Breast epithelium (tissue), 4 donors: Measurements from ENCODE around the gene LDHA. TPM values are rescaled to one million over a fixed set of nuclear protein-coding genes. Genes with fewer than 3 reads are reported as not detected.

Experiments
- DNase-seq, 2 donors: peaks; one replicate each; pipeline ENCODE4 v3.0.0-alpha.2; 2019; ENCODE audit warnings: low spot score in 2 of 2
- H3K27ac ChIP-seq, 2 donors: fragments of 200-600 bp; sonication (generic) in 1 of 2; one replicate each; pipeline ENCODE4 v1.5.1; 2016 to 2019; ENCODE audit warnings: mild to moderate bottlenecking in 1 of 2
- H3K27me3 ChIP-seq, 2 donors: fragments of 200-600 bp; sonication (generic) in 1 of 2; one replicate each; pipeline versions ENCODE4 v1.5.1 to v1.6.0; 2017 to 2019; ENCODE audit warnings: control low read depth in 1 of 2, mild to moderate bottlenecking in 1 of 2
- H3K36me3 ChIP-seq: fragments of 200-600 bp; one replicate; pipeline ENCODE4 v1.5.1; 2019
- H3K4me1 ChIP-seq, 2 donors: fragments of 200-600 bp; sonication (generic); one replicate each; pipeline ENCODE4 v1.5.1; 2016 to 2019; ENCODE audit warnings: control low read depth in 1 of 2
- H3K4me3 ChIP-seq, 3 donors: fragments of 200-600 bp; sonication (generic); 1 replicate in 2 of 3; 2 replicates in 1 of 3; pipeline ENCODE4 v1.5.1; 2016 to 2019; ENCODE audit warnings: mild to moderate bottlenecking in 3 of 3, moderate library complexity in 2 of 3
- H3K9me3 ChIP-seq, 2 donors: fragments of 200-600 bp; sonication (generic) in 1 of 2; one replicate each; pipeline ENCODE4 v1.5.1; 2016 to 2019; ENCODE audit warnings: control low read depth in 1 of 2
- CTCF ChIP-seq, 3 donors: fragments of 450-650 bp; IDR thresholded peaks; one replicate each; pipeline ENCODE4 v1.5.1; 2016 to 2017; ENCODE audit warnings: antibody characterized with exemption in 3 of 3, mild to moderate bottlenecking in 3 of 3, moderate library complexity in 3 of 3
- POLR2A ChIP-seq: fragments of 450-650 bp; IDR thresholded peaks from one replicate; pipeline ENCODE4 v1.6.1; 2016; ENCODE audit warnings: antibody characterized with exemption, mild to moderate bottlenecking, moderate library complexity
- POLR2AphosphoS5 ChIP-seq, 3 donors: sonication (generic); formaldehyde crosslinking; IDR thresholded peaks; one replicate each; pipeline ENCODE4 v1.6.1; 2017; ENCODE audit warnings: antibody characterized with exemption in 3 of 3
- intact Hi-C: fragments of 100-400 bp; cut with DNase I; formaldehyde crosslinking; loops from one replicate; pipeline ENCODE4 v1.15.1; 2023; ENCODE audit warnings: low total_unique reads
- total RNA-seq, 3 donors: library from RNA; depleted of rRNA; stranded (reverse); fragments of >200 nt; gene quantifications; one replicate each; pipeline ENCODE4 v1.1.0, GENCODE V29; 2016

Gene LDHA
- total RNA-seq, 3 donors from 2014 or later = 433 to 515 (median 501) TPM

DNA sequence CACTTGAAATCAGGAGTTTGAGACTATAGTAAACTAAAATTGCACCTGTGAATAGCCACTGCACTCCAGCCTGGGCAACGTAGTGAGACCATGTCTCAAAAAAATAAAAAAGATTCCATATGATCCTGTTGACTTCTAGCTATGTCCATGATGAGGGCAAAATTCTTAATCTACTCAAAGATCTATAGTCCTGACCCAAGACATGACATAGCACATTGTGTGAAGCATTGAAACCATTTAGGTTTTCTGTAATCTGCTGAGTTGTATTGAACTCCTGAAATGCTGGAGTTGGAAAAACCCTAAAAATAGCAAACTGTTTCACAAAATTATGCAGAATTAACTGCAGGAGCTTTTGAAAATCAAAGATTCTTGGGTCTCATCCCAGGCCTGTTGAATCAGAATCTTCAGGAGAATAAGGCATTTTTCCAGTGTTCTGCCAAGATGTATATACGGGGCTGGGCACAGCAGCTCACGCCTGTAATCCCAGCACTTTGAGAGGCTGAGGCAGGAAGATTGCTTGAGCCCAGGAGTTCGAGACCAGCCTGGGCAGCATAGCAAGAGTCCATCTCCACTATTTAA is 29.8 kb upstream of the LDHA start:
- no peaks in the 10 kb centered on the region for H3K27me3 ChIP-seq
- no peak overlapping the region for H3K4me3 ChIP-seq
- no peaks in the 10 kb centered on the region for H3K36me3 ChIP-seq
- H3K4me1 ChIP-seq = no peaks in the 10 kb centered on the region
- H3K27ac ChIP-seq = no peak overlapping the region
- intact Hi-C loops = no loop called here
- no peak for DNase-seq
- no peaks in the 10 kb centered on the region for H3K9me3 ChIP-seq
- TF ChIP-seq CTCF (IDR thresholded peaks at IDR 0.05) (no peak), POLR2A (no peak), POLR2AphosphoS5 (IDR thresholded peaks at IDR 0.05) (no peak)

- no peak for DNase-seq
- Histone ChIP-seq H3K36me3 (no peaks in the 10 kb centered on the region), H3K4me1 (no peaks in the 10 kb centered on the region), H3K9me3 (no peaks in the 10 kb centered on the region), H3K27ac (no peak overlapping the region), H3K27me3 (no peaks in the 10 kb centered on the region), H3K4me3 (no peak overlapping the region)
- intact Hi-C loops = no loop called here
- TF ChIP-seq POLR2A (no peak), CTCF (IDR thresholded peaks at IDR 0.05) (no peak), POLR2AphosphoS5 (IDR thresholded peaks at IDR 0.05) (no peak)
These were observed 28.6 kb upstream of the LDHA start for GRCh38 chr11:18365741-18366140.

GRCh38 chr11:18366286-18366685 is 28.1 kb upstream of the LDHA start:
- Histone ChIP-seq H3K4me1 (no peaks in the 10 kb centered on the region), H3K9me3 (no peaks in the 10 kb centered on the region), H3K27me3 (no peaks in the 10 kb centered on the region), H3K4me3 (no peak overlapping the region), H3K36me3 (no peaks in the 10 kb centered on the region), H3K27ac (no peak overlapping the region)
- intact Hi-C loops = no loop called here
- no peak for DNase-seq
- no peak for TF ChIP-seq CTCF (IDR thresholded peaks at IDR 0.05)
- no peak for TF ChIP-seq POLR2AphosphoS5 (IDR thresholded peaks at IDR 0.05)
- no peak for TF ChIP-seq POLR2A

DNA sequence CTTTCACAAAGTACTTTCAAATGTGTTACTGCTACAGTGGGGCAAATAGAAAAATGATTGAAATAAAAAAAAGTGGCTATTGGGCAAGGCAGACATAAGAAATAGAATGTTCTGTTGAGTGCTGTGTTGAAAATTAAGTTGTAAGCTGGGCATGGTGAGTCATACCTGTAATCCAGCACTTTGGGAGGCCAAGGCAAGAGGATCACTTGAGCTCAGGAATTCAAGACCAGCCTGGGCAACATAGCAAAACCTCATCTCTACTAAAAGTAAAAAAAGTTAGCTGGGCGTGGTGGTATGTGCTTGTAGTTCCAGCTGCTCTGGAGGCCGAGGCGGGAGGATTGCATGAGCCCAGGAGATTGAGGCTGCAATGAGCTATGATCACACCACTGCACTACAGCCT is 26.9 kb upstream of the LDHA start:
- Histone ChIP-seq H3K9me3 (no peaks in the 10 kb centered on the region), H3K36me3 (no peaks in the 10 kb centered on the region), H3K27me3 (no peaks in the 10 kb centered on the region), H3K4me3 (no peak overlapping the region), H3K4me1 (no peaks in the 10 kb centered on the region), H3K27ac (no peak overlapping the region)
- intact Hi-C loops = no loop called here
- DNase-seq = no peak
- TF ChIP-seq CTCF (IDR thresholded peaks at IDR 0.05) (no peak), POLR2A (no peak), POLR2AphosphoS5 (IDR thresholded peaks at IDR 0.05) (no peak)

- no peak for DNase-seq
- TF ChIP-seq CTCF (IDR thresholded peaks at IDR 0.05) = no peak
- no peak for TF ChIP-seq POLR2AphosphoS5 (IDR thresholded peaks at IDR 0.05)
- no peak for TF ChIP-seq POLR2A
- intact Hi-C loops = no loop called here
- Histone ChIP-seq H3K36me3 (no peaks in the 10 kb centered on the region), H3K9me3 (no peaks in the 10 kb centered on the region), H3K4me1 (no peaks in the 10 kb centered on the region), H3K27ac (no peak overlapping the region), H3K27me3 (no peaks in the 10 kb centered on the region), H3K4me3 (no peak overlapping the region)
These were observed 26.1 kb upstream of the LDHA start for GRCh38 chr11:18368221-18368620.
